Dermis blood vessel endothelial cell (primary cell): Measurements from ENCODE around the gene SPN. TPM values are rescaled to one million over a fixed set of nuclear protein-coding genes. Genes with fewer than 3 reads are reported as not detected.
"Not testable (repeated sequence)": the region's sequence is repeated elsewhere in the genome, so short reads cannot be mapped to it uniquely, and the experiment has no call there.

Experiments used
- DNase-seq: peaks from one replicate; pipeline ENCODE4 v3.0.0; 2010
- total RNA-seq: library from RNA; depleted of rRNA; stranded (reverse); fragments of >200 nt; gene quantifications from 2 replicates; pipeline ENCODE4 v1.2.3, GENCODE V29; 2014

The SPN gene
- total RNA-seq = not detected in 2 replicates

- DNase-seq = no peak
These were observed at the start of gene SPN for GRCh38 chr16:29663016-29663806. TSS of gene SPN (plus strand) at chr16:29663247. CDS start at chr16:29663729, 482 bp downstream.

DNA sequence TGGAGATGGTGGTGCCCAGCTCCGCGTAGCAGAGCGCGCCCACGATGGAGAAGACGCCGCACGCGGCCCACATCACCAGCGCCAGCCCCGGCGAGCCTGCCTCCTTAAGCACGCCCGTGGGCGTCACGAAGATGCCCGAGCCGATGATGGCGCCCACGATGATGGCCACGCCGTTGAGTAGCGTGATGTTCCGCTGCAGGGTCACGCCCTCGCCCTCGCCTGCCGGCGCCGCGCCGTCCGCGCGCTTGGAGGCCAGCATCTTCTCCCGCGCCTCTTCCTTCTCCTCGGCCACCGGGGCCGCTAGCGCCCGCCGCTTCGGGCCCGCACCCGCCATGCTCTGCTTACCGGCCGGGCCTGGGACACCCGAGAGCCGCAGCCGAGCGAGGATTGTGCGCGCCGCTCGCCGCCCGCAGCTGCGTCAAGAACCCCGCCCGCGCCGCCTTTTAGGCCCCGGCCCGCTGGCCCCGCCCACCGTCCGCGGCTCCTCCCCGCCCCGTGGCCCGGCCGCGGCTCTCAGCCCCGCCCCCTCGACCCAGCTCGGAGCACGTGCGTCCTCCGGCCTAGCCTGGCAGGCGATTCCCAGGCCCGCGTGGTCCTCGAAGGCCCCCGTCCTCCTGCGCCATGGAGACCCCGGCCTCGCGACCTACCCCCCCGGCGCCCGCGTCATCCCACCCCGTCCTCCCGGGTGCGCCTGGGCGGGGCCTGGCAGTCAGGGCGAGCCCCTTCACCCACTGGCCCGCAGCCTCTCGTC is 49.6 kb upstream of the SPN start:
- DNase-seq = peak; percentile 81

GRCh38 chr16:29614691-29615314 is 48.2 kb upstream of the SPN start:
- not testable (repeated sequence) for DNase-seq

DNA sequence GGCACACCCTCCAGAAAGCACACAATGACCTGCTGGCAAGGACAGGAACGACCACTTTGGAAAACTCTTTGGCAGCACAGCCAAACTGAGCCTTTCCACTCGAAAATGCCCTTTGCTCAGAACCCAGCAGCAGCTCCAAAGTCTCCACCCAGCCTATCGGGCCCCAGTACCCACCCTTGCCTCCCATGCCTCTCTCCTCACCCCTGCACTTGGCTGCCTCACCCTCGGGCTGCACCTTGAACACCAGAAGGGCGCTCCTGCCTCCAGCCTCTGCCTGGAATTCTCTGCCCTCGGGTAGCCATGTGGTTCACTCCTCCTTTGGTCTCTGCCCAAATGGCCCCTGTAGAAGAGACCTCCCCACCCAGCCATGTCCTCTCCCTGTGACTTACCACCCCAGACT is 46.9 kb upstream of the SPN start:
- not testable (repeated sequence) for DNase-seq

GRCh38 chr16:29620591-29620990 is 42.5 kb upstream of the SPN start:
- DNase-seq = peak; percentile 5

DNA sequence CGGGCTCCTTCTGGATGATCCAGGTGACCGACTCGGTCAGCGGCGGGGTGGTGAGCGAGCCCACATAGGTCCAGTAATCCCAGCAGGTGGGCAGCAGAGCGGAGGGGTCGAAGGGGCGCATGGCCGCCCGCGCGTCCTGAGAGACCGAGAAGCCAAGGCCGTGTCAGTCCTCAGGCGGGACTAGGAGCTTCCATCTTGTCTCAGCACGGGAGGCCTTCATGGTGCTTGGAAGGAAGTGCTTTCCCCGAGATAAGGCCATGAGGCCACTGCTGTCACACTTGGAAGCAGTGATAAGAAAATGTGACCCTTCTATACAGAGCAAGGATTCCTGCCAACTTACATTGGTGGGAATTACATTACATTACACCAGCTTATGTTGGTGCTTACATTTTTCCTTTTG is 40.3 kb upstream of the SPN start:
- not testable (repeated sequence) for DNase-seq

DNA sequence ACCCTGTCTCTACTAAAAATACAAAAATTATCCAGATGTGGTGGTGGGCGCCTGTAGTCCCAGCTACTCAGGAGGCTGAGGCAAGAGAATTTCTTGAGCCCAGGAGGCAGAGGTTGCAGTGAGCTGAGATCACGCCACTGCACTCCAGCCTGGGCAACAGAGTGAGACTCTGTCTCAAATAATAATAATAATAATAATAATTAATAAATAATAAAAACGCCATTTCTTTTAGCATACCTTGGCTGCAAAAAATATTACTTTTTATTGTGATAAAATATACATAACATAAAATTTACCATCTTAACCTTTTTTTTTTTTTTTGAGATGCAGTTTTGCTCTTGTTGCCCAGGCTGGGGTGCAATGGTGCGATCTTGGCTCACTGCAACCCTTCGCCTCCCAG is 39.8 kb upstream of the SPN start:
- not testable (repeated sequence) for DNase-seq

DNA sequence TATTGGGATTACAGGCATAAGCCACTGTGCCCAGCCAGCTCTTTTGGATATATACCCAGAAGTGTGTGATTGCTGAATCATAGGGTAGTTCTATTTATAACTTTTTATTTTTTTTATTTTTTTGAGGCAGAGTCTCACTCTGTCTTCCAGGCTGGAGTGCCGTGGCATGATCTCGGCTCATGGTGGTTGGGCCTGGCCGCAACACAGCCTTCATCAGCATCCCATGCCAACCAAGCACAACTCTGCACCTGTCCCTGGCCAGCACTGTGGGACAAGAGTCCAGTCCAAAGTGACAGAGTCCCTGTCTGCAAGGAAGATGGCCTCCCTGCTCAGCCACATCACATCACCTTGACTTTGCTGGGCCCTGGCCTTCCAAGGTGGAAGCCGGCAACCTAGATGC is 37.9 kb upstream of the SPN start:
- not testable (repeated sequence) for DNase-seq

DNA sequence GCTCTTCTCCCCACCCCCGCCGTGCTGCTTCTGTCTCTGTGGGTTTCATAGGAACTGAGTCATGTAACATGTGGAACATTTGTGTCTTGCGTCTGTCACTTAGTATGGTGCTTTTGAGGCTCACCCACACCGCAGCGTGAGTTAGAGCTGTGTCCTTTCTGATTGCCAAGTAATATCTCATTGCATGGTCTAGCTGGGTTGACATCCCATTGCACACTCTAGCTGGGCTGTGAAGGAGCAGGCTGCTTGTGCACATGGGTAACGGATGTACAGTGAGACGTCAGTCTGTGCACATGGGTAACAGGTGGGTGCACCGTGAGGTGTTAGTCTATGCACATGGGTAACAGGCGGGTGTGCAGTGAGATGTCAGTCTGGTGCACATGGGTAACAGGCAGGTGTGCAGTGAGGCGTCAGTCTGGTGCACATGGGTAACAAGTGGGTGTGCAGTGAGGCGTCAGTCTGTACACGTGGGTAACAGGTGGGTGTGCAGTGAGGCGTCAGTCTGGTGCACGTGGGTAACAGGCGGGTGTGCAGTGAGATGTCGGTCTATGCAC is 36.2 kb upstream of the SPN start:
- DNase-seq = not testable (repeated sequence)

DNA sequence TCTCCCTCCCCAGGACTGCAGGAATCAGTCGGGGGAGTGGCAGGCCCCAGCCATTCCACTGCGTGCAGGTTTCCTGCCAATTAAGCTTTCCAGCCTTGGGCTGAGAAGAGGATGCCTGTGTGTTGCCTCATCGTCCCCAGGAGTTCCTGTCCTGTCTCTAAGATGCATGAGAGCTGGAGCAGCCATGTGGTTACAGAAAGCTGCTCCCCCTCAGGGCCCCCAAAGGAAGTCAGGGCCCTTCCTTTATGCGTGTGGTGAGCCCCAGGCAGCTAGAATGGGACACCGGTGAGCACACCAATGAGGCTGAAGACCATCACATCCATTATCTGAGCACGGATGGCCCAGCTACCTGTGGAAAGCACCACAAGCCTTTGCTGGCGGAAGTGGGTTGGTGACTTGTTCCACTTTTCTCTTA is 35.4 kb upstream of the SPN start:
- DNase-seq = not testable (repeated sequence)

- DNase-seq = not testable (repeated sequence)
These were observed 34.3 kb upstream of the SPN start for GRCh38 chr16:29628707-29629106.

DNA sequence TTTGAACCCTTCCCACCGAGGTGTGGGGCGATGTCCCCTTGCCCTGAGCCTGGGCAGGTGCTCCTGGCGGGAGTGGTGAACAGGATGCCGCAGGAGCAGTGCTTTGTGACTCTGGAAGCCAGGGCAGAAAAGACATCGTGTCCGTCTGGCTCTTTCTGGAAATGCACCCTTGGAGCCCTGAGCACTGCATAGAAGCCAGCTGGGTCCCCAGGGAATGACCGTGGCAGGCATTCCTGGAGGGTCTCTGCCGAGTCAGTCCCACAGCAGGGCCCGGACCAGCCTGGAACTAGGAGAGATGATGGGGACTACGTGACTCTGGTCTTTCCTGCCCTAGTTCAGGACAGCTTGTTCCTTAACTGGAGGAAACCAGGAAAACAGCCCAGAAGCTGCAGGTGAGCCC is 33.7 kb upstream of the SPN start:
- not testable (repeated sequence) for DNase-seq

GRCh38 chr16:29631658-29632057 is 31.4 kb upstream of the SPN start:
- DNase-seq = not testable (repeated sequence)

DNA sequence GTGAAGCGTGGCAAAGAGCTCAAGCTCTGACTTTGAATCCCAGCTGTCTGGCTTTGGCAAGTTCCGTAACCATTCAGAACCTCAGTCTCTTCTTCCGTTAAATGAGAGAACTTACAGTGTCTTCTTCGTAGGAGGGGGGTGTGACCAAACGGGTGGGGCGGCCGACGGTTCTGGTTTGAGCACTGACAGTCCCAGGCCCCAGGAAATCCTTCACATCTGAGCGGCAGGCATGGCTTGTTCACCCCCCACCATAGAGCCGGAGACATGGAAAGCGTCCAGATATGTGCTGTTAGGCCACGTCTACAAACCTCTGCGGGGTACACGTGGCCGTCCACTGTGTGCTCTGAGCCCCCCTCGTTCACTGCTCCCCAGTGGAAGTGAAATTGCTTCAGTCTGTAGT is 27.1 kb upstream of the SPN start:
- not testable (repeated sequence) for DNase-seq

DNA sequence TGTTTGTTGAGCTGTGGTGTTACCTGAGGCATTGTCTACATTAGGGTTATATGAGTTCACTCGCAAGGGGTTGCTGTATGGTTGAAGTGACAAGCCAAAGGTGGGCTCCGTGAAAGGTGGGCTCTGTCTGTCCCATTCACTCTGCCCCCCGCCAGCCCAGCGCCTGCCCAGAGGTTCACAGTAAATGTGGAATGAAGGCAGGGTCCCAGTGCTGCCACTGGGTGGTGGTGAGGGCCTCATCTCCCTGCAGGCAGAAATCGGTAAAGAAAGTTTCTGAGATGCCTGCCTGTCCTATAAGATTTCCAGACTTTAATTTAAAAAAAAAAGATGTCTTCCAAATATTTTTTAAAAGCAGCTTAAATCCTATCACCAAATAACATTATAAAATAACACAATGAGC is 26.7 kb upstream of the SPN start:
- DNase-seq = not testable (repeated sequence)

DNA sequence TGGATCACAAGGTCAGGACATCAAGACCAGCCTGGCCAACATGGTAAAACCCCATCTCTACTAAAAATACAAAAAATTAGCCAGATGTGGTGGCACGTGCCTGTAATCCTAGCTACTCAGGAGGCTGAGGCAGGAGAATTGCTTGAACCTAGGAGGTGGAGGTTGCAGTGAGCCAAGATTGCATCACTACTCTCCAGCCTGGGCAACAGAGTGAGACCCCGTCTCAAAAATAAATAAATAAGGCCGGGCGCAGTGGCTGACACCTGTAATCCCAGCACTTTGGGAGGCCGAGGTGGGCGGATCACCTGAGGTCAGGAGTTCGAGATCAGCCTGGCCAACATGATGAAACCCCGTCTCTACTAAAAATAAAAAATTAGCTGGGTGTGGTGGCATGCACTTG is 24.3 kb upstream of the SPN start:
- not testable (repeated sequence) for DNase-seq

DNA sequence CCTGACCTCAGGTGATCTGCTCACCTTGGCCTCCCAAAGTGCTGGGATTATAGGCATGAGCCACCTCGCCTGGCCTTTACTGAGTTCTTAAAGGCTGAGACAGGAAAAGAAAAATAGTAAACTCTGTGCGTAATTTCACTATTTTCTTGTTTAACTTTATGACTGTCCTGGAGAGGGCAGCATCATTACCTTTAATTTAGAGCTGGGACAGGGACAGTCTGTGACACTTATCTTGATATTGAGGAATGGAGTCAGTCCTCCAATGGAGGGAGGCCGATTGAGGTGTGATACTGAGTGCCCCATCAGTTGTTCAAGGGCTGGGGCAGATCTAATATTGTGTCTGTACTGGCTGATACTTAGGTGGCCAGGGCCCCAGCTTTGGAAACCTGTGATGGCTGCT is 21.5 kb upstream of the SPN start:
- no peak for DNase-seq

DNA sequence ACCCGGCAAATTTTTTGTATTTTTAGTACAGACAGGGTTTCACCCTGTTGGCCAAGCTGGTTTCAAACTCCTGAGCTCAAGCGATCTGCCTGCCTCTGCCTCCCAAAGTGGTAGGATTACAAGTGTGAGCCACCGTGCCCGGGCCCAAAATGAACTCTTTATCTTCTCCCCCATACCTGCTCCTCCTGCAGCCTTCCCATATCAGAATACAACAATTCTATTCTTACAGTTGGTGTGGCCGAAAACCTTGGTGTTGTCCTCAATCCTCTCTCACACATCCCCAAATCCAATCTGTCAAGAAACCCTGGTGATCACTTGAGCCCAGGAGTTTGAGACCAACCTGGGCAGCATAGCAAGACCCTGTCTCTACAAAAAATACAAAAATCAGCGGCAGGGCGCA is 19.5 kb upstream of the SPN start:
- DNase-seq = no peak

DNA sequence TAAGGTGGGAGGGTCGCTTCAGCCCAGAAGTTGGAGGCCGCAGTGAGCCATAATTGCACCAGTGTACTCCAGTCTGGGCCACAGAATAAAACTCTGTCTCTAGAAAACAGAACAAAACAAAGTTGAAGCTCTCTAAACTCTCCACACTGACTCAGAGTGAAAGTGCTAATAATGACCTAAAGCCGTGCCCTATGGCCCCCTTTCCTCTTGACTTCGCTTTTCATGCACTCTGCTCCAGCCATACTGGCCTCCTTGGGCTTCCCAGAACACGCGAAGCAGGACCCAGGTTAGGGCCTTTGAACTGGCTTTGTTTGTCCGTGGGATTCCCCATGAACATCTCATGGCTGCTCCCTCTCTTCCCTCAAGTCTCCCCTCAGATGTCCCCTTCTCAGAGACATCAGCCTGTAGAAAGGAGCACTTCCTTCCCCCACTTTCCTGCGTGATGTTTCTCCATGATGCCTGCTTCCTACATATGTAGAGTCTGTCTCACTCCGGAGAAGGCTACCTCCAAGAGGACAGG is 18.6 kb upstream of the SPN start:
- no peak for DNase-seq

GRCh38 chr16:29644973-29645693 is 17.9 kb upstream of the SPN start:
- DNase-seq = no peak

DNA sequence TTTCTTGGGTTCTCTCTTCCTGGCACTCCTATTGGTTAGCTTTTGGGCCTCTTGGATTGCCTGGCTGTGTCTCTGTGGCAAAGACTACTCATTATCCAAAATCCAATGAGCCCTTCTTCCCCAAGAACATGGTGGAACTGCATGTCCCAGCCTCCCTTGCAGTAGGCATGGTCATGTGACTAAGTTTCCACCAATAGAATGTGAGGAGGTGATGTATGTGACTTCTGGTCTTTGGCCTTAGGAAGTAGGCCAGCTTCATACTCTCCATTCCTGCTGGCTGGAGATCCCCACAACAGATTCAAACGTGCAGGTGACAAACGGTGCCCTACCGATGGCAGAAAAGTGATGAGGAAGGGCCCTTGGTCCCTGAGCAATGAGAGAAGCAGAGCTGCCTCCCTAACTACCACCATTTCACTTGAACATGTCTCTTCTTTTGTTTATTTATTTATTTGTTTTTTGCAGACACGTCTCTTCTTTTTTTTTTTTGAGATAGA is 17.3 kb upstream of the SPN start:
- DNase-seq = peak; percentile 25

- DNase-seq = no peak
These were observed 16.1 kb upstream of the SPN start for GRCh38 chr16:29646947-29647346.
